Neuronal stem cell (in vitro differentiated cells): ENCODE measurements around the gene ZNF222. TPM values are rescaled to one million over a fixed set of nuclear protein-coding genes. Genes with fewer than 3 reads are reported as not detected.

Experiments
- DNase-seq: peaks from one replicate; pipeline ENCODE4 v3.0.0-alpha.2; 2013; ENCODE audit warnings: low spot score
- H2AFZ ChIP-seq: one replicate; pipeline ENCODE4 v1.6.1; 2013; ENCODE audit warnings: mild to moderate bottlenecking, low read length, inconsistent platforms
- H2AK5ac ChIP-seq: 2 replicates; pipeline ENCODE4 v1.6.1; 2013; ENCODE audit warnings: low read depth, mild to moderate bottlenecking, inconsistent platforms, low read length, moderate library complexity, mixed read lengths
- H2BK120ac ChIP-seq: 2 replicates; pipeline ENCODE4 v1.6.1; 2013; ENCODE audit warnings: low read depth, mild to moderate bottlenecking, inconsistent platforms, low read length, moderate library complexity, mixed read lengths
- H2BK12ac ChIP-seq: one replicate; pipeline ENCODE4 v1.6.1; 2013; ENCODE audit warnings: low read length, inconsistent platforms
- H2BK15ac ChIP-seq: 2 replicates; pipeline ENCODE4 v1.6.1; 2013; ENCODE audit warnings: mild to moderate bottlenecking, low read length, inconsistent platforms, mixed read lengths
- H2BK5ac ChIP-seq: one replicate; pipeline ENCODE4 v1.6.1; 2013; ENCODE audit warnings: inconsistent platforms, mild to moderate bottlenecking, low read length, moderate library complexity
- H3K14ac ChIP-seq: one replicate; pipeline ENCODE4 v1.6.1; 2013; ENCODE audit warnings: low read length, inconsistent platforms
- H3K18ac ChIP-seq: 2 replicates; pipeline ENCODE4 v1.6.1; 2013; ENCODE audit warnings: low read length, inconsistent platforms
- H3K23ac ChIP-seq: 2 replicates; pipeline ENCODE4 v1.6.1; 2013; ENCODE audit warnings: low read depth, mild to moderate bottlenecking, mixed read lengths, low read length, inconsistent platforms; ENCODE audit not compliant: poor library complexity
- H3K27ac ChIP-seq: replicated peaks from 3 replicates; pipeline ENCODE4 v1.5.1; 2013; ENCODE audit warnings: low read length, inconsistent platforms
- H3K27me3 ChIP-seq, 3 experiments: 2 replicates each; pipeline ENCODE4 v1.6.1; 2013; ENCODE audit warnings: low read length in 3 of 3, mild to moderate bottlenecking in 2 of 3, inconsistent platforms in 1 of 3, low read depth in 1 of 3, mixed read lengths in 1 of 3, moderate library complexity in 1 of 3; ENCODE audit not compliant: control insufficient read depth in 3 of 3, insufficient read depth in 3 of 3
- H3K36me3 ChIP-seq, 2 donors: replicated peaks in 1 of 2; 2 replicates each; pipeline ENCODE4 v1.6.1; 2013; ENCODE audit warnings: low read length in 2 of 2; ENCODE audit not compliant: control insufficient read depth in 2 of 2, insufficient read depth in 2 of 2
- H3K4ac ChIP-seq: 2 replicates; pipeline ENCODE4 v1.6.1; 2013; ENCODE audit warnings: inconsistent platforms, mild to moderate bottlenecking, low read length, moderate library complexity
- H3K4me1 ChIP-seq, 2 donors: 1 replicate in 1 of 2; 2 replicates in 1 of 2; pipeline ENCODE4 v1.6.1; 2013; ENCODE audit warnings: low read length in 2 of 2, low read depth in 1 of 2; ENCODE audit not compliant: control insufficient read depth in 2 of 2, insufficient read depth in 1 of 2
- H3K4me2 ChIP-seq: one replicate; pipeline ENCODE4 v1.6.1; 2013; ENCODE audit warnings: mild to moderate bottlenecking, low read length, inconsistent platforms; ENCODE audit not compliant: insufficient read depth, poor library complexity, severe bottlenecking
- H3K4me3 ChIP-seq, 2 donors: 2 replicates each; pipeline ENCODE4 v1.5.1; 2013; ENCODE audit warnings: low read length in 2 of 2, mild to moderate bottlenecking in 2 of 2, inconsistent platforms in 1 of 2, moderate library complexity in 1 of 2
- H3K79me1 ChIP-seq: one replicate; pipeline ENCODE4 v1.6.1; 2013; ENCODE audit warnings: low read depth, mild to moderate bottlenecking, inconsistent platforms, low read length, moderate library complexity
- H3K9ac ChIP-seq: one replicate; pipeline ENCODE4 v1.6.1; 2013; ENCODE audit warnings: mild to moderate bottlenecking, low read depth, low read length, inconsistent platforms; ENCODE audit not compliant: poor library complexity
- H3K9me3 ChIP-seq, 2 donors: replicated peaks in 1 of 2; 2 replicates each; pipeline versions ENCODE3 to v1.6.1; 2013; ENCODE audit warnings: low read length in 2 of 2, mild to moderate bottlenecking in 2 of 2, inconsistent platforms in 1 of 2, low read depth in 1 of 2, mixed read lengths in 1 of 2, moderate library complexity in 1 of 2; ENCODE audit not compliant: control insufficient read depth in 2 of 2, insufficient read depth in 1 of 2
- H4K8ac ChIP-seq: one replicate; pipeline ENCODE4 v1.6.1; 2013; ENCODE audit warnings: low read depth, mild to moderate bottlenecking, inconsistent platforms, low read length, moderate library complexity
- H4K91ac ChIP-seq: one replicate; pipeline ENCODE4 v1.6.1; 2013; ENCODE audit warnings: low read length, low read depth, mild to moderate bottlenecking, inconsistent platforms; ENCODE audit not compliant: poor library complexity
- WGBS, 2 donors: extraction: QIAGEN DNeasy Blood & Tissue Kit; methylation state at CpG; one replicate each; pipeline ENCODE4 v1.1.7; 2013; ENCODE audit warnings: missing lambda C conversion rate in 2 of 2, mixed read lengths in 1 of 2; ENCODE audit not compliant: insufficient read length in 2 of 2, insufficient replicate concordance in 1 of 2; ENCODE audit errors: extremely low coverage in 2 of 2; 5-methylcytosine and 5-hydroxymethylcytosine counted together
- small RNA-seq: library from polyadenylated mRNA; stranded (forward); fragments of <200 nt; extraction: miRNeasy Mini kit (QIAGEN cat#:217004); gene quantifications from one replicate; pipeline ENCODE3, GENCODE V24; 2013; ENCODE audit not compliant: insufficient read depth

Gene ZNF222

DNA sequence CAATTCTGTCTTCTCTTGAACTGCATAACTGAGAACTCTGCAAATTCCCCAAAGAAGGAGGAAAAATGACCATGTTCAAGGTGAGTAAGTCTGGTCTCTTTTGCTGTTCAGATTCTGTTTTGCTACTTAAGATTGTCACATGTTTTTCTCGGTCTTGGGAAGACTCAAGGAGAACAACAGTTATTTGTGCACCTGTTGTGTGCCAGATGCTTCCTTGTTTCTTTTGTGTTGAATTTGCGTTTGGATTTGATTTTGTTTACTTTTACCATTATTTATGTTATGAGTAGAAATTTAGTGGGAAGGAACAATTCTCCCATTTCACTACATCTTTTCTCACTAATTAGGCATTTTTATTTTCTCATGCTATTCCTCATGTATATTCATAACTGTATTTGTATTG, 51.1 kb downstream of the ZNF222 start:
- Histone ChIP-seq H4K91ac (no peak overlapping the region), H3K18ac (no peak overlapping the region), H3K79me1 (no peaks in the 10 kb centered on the region), H2BK12ac (no peak overlapping the region), H3K9ac (no peak overlapping the region), H3K9me3 (no peaks in the 10 kb centered on the region), H3K27ac (no peak overlapping the region), H3K36me3 (peaks cover 4 to 44% of the 10 kb centered on the region in 2 donors), H4K8ac (no peak overlapping the region), H3K14ac (no peak overlapping the region), H2BK120ac (no peak overlapping the region), H2BK5ac (no peak overlapping the region), H3K4me3 (no peak overlapping the region), H3K27me3 (no peaks in the 10 kb centered on the region), H3K4me2 (no peak overlapping the region), H3K23ac (no peak overlapping the region), H2AFZ (no peak overlapping the region), H2AK5ac (no peak overlapping the region), H3K4me1 (peaks cover 0 to 5% of the 10 kb centered on the region in 2 donors), H2BK15ac (no peak overlapping the region), H3K4ac (no peak overlapping the region)
- WGBS, 2 donors = no CpG with 5 or more reads among the region's 2 CpGs
- no peak for DNase-seq

Small RNA genes lying within 50 kb of the gene (small RNA-seq; reads per million reads assigned to genes)
- gene AC006213.5 = not detected
